GM15510 (cell line): ENCODE data around the gene CDKAL1.

ENCODE experiments used
- POLR2A ChIP-seq: IDR thresholded peaks from 3 replicates; pipeline ENCODE4 v1.6.1; 2011; ENCODE audit warnings: borderline replicate concordance; ENCODE audit not compliant: insufficient read length; ENCODE audit errors: extremely low read depth

CDKAL1 gene

GRCh38 chr6:20540683-20541082 is 6.4 kb downstream of the CDKAL1 start:
- no peak for TF ChIP-seq POLR2A

GRCh38 chr6:20541382-20541781 is 7.1 kb downstream of the CDKAL1 start:
- no peak for TF ChIP-seq POLR2A

- TF ChIP-seq POLR2A: no peak
These were observed 8.8 kb downstream of the CDKAL1 start for GRCh38 chr6:20542927-20543602.

GRCh38 chr6:20548264-20548663 is 14.0 kb downstream of the CDKAL1 start:
- no peak for TF ChIP-seq POLR2A

GRCh38 chr6:20554326-20554725 is 20.1 kb downstream of the CDKAL1 start:
- TF ChIP-seq POLR2A: no peak

- TF ChIP-seq POLR2A: no peak
These were observed 20.6 kb downstream of the CDKAL1 start for GRCh38 chr6:20554817-20555216.

GRCh38 chr6:20559924-20560551 is 25.8 kb downstream of the CDKAL1 start:
- no peak for TF ChIP-seq POLR2A

GRCh38 chr6:20563377-20563776 is 29.1 kb downstream of the CDKAL1 start:
- no peak for TF ChIP-seq POLR2A

GRCh38 chr6:20564269-20564668 is 30.0 kb downstream of the CDKAL1 start:
- no peak for TF ChIP-seq POLR2A

GRCh38 chr6:20564777-20565176 is 30.5 kb downstream of the CDKAL1 start:
- TF ChIP-seq POLR2A: no peak

- TF ChIP-seq POLR2A: no peak
These were observed 31.1 kb downstream of the CDKAL1 start for GRCh38 chr6:20565342-20565741.

- TF ChIP-seq POLR2A: no peak
These were observed 31.9 kb downstream of the CDKAL1 start for GRCh38 chr6:20566109-20566508.

- TF ChIP-seq POLR2A: no peak
These were observed 34.8 kb downstream of the CDKAL1 start for GRCh38 chr6:20569000-20569610.

- TF ChIP-seq POLR2A: no peak
These were observed 37.0 kb downstream of the CDKAL1 start for GRCh38 chr6:20571261-20571660.

GRCh38 chr6:20572288-20572687 is 38.0 kb downstream of the CDKAL1 start:
- TF ChIP-seq POLR2A: no peak

GRCh38 chr6:20572940-20573339 is 38.7 kb downstream of the CDKAL1 start:
- no peak for TF ChIP-seq POLR2A
